Thoracic aorta (tissue), 2 donors: ENCODE measurements around the gene KLF6. TPM values are rescaled to one million over a fixed set of nuclear protein-coding genes. Genes with fewer than 3 reads are reported as not detected.
A peak's percentile ranks its signal among the peaks of the same experiment; 100 is the strongest.

Experiments
- ATAC-seq: fragments of 150-250 bp; one replicate; pipeline ENCODE4 v1.8.0; 2017; ENCODE audit warnings: low read depth; ENCODE audit not compliant: insufficient number of reproducible peaks, low FRiP score
- DNase-seq: peaks from one replicate; pipeline ENCODE4 v3.0.0-alpha.2; 2020; ENCODE audit warnings: low spot score
- H3K27ac ChIP-seq, 2 donors: fragments of 200-600 bp; sonication (generic); 1 replicate in 1 of 2; 2 replicates in 1 of 2; pipeline ENCODE4 v1.5.1; 2016; ENCODE audit warnings: mild to moderate bottlenecking in 2 of 2, moderate library complexity in 2 of 2
- H3K27me3 ChIP-seq: fragments of 200-600 bp; sonication (generic); replicated peaks from 2 replicates; pipeline ENCODE4 v1.6.0; 2016; ENCODE audit warnings: mild to moderate bottlenecking; ENCODE audit not compliant: insufficient read depth
- H3K36me3 ChIP-seq: fragments of 200-600 bp; sonication (generic); one replicate; pipeline ENCODE4 v1.5.1; 2016
- H3K4me1 ChIP-seq, 2 donors: fragments of 200-600 bp; sonication (generic); 1 replicate in 1 of 2; 2 replicates in 1 of 2; pipeline versions ENCODE4 v1.5.1 to v1.6.0; 2016; ENCODE audit warnings: low read depth in 2 of 2, mild to moderate bottlenecking in 1 of 2; ENCODE audit not compliant: control insufficient read depth in 1 of 2
- H3K4me3 ChIP-seq: fragments of 200-600 bp; sonication (generic); 2 replicates; pipeline ENCODE4 v1.5.1; 2016; ENCODE audit warnings: mild to moderate bottlenecking
- H3K9me3 ChIP-seq: fragments of 200-600 bp; sonication (generic); 2 replicates; pipeline ENCODE4 v1.5.1; 2016
- CTCF ChIP-seq: fragments of 200-600 bp; sonication (generic); IDR thresholded peaks from one replicate; pipeline ENCODE4 v1.5.1; 2019; ENCODE audit warnings: antibody characterized with exemption
- total RNA-seq, 2 donors: library from RNA; depleted of rRNA; stranded (reverse); fragments of >200 nt; gene quantifications; one replicate each; pipeline versions ENCODE4 v1.1.0 to v1.2.3, GENCODE V29; 2016

Gene KLF6
- total RNA-seq, 2 donors from 2014 or later = 170 to 201 TPM

- Histone ChIP-seq H3K36me3 (no peaks in the 10 kb centered on the region), H3K27ac (no peak overlapping the region), H3K4me1 (peaks cover 23 to 31% of the 10 kb centered on the region in 2 donors), H3K4me3 (no peak overlapping the region), H3K9me3 (no peaks in the 10 kb centered on the region), H3K27me3 (no peaks in the 10 kb centered on the region)
- TF ChIP-seq CTCF = no peak
- ATAC-seq (no peak), DNase-seq (no peak)
Observed at GRCh38 chr10:3830946-3831345, 45.9 kb upstream of the KLF6 start.

GRCh38 chr10:3829156-3830050 lies 44.4 kb upstream of the KLF6 start:
- TF ChIP-seq CTCF = no peak
- DNase-seq = no peak
- Histone ChIP-seq H3K9me3 (no peaks in the 10 kb centered on the region), H3K27me3 (no peaks in the 10 kb centered on the region), H3K4me3 (peak overlapping the region; percentile 71), H3K4me1 (peaks cover 23 to 31% of the 10 kb centered on the region in 2 donors), H3K36me3 (no peaks in the 10 kb centered on the region), H3K27ac (peak overlapping the region; percentile 76 to 78)
- no peak for ATAC-seq

- no peaks in the 10 kb centered on the region for H3K27me3 ChIP-seq
- no peaks in the 10 kb centered on the region for H3K9me3 ChIP-seq
- no peak for ATAC-seq
- TF ChIP-seq CTCF = no peak
- H3K4me3 ChIP-seq = peak overlapping the region; percentile 71
- H3K27ac ChIP-seq = peak overlapping the region; percentile 76 to 78
- H3K4me1 ChIP-seq = peaks cover 23 to 31% of the 10 kb centered on the region in 2 donors
- no peak for DNase-seq
- H3K36me3 ChIP-seq = no peaks in the 10 kb centered on the region
Observed at GRCh38 chr10:3828404-3829155, 43.6 kb upstream of the KLF6 start.

- ATAC-seq = no peak
- peak overlapping the region; percentile 71 for H3K4me3 ChIP-seq
- TF ChIP-seq CTCF = no peak
Observed at GRCh38 chr10:3827768-3828403, 42.9 kb upstream of the KLF6 start.

GRCh38 chr10:3827266-3827665 lies 42.3 kb upstream of the KLF6 start:
- H3K27ac ChIP-seq = peak overlapping the region in 1 of 2 donors; percentile 9
- TF ChIP-seq CTCF = no peak
- no peaks in the 10 kb centered on the region for H3K27me3 ChIP-seq
- DNase-seq = no peak
- H3K9me3 ChIP-seq = no peaks in the 10 kb centered on the region
- no peak for ATAC-seq
- no peak overlapping the region for H3K4me3 ChIP-seq
- peaks cover 23 to 31% of the 10 kb centered on the region in 2 donors for H3K4me1 ChIP-seq
- H3K36me3 ChIP-seq = no peaks in the 10 kb centered on the region

More at GRCh38 chr10:3827768-3828403, 42.9 kb upstream of the KLF6 start:
- no peaks in the 10 kb centered on the region for H3K27me3 ChIP-seq
- peak overlapping the region in 1 of 2 donors; percentile 78 for H3K27ac ChIP-seq
- peaks cover 23 to 31% of the 10 kb centered on the region in 2 donors for H3K4me1 ChIP-seq
- no peaks in the 10 kb centered on the region for H3K9me3 ChIP-seq
- DNase-seq = no peak
- no peaks in the 10 kb centered on the region for H3K36me3 ChIP-seq
